NCI-H1417 (cell line): ENCODE measurements around the gene KCNIP4.
"Not testable (repeated sequence)": the region's sequence is repeated elsewhere in the genome, so short reads cannot be mapped to it uniquely, and the experiment has no call there.

Experiments
- DNase-seq, 3 experiments: peaks; one replicate each; lab custom pipeline; 2025; lab: John Stamatoyannopoulos, UW

Gene KCNIP4

GRCh38 chr4:20847124-20847747 is 1101.3 kb downstream of the KCNIP4 start:
- no peak for DNase-seq

- DNase-seq: peak in 1 of 3 experiments; percentile 4
Measured at GRCh38 chr4:20844311-20844710, 1104.3 kb downstream of the KCNIP4 start.

- no peak for DNase-seq
Measured at GRCh38 chr4:20840648-20841190, 1107.9 kb downstream of the KCNIP4 start.

- no peak for DNase-seq
Measured at GRCh38 chr4:20839957-20840356, 1108.6 kb downstream of the KCNIP4 start.

GRCh38 chr4:20838476-20838875 is 1110.1 kb downstream of the KCNIP4 start:
- no peak for DNase-seq

GRCh38 chr4:20832826-20833225 is 1115.7 kb downstream of the KCNIP4 start:
- no peak for DNase-seq

GRCh38 chr4:20831746-20832145 is 1116.8 kb downstream of the KCNIP4 start:
- DNase-seq: peak in 2 of 3 experiments; percentile 13 to 63

GRCh38 chr4:20829617-20830357 is 1118.8 kb downstream of the KCNIP4 start:
- DNase-seq: no peak

- DNase-seq: no peak
Measured at GRCh38 chr4:20825505-20825904, 1123.1 kb downstream of the KCNIP4 start.

- DNase-seq: no peak
Measured at GRCh38 chr4:20816287-20816686, 1132.3 kb downstream of the KCNIP4 start.

GRCh38 chr4:20813700-20814099 is 1134.9 kb downstream of the KCNIP4 start:
- no peak for DNase-seq

GRCh38 chr4:20809812-20810211 is 1138.8 kb downstream of the KCNIP4 start:
- DNase-seq: peak; percentile 7 to 74 (median 47)

GRCh38 chr4:20805716-20806115 is 1142.9 kb downstream of the KCNIP4 start:
- DNase-seq: no peak

GRCh38 chr4:20787940-20788665 is 1160.5 kb downstream of the KCNIP4 start:
- no peak for DNase-seq

- not testable (repeated sequence) for DNase-seq
Measured at GRCh38 chr4:20783134-20783533, 1165.4 kb downstream of the KCNIP4 start.

GRCh38 chr4:20778896-20779295 is 1169.7 kb downstream of the KCNIP4 start:
- no peak for DNase-seq

- DNase-seq: peak; percentile 34 to 85 (median 73)
Measured at GRCh38 chr4:20773144-20773997, 1175.2 kb downstream of the KCNIP4 start.

- no peak for DNase-seq
Measured at GRCh38 chr4:20764366-20764992, 1184.1 kb downstream of the KCNIP4 start.

- no peak for DNase-seq
Measured at GRCh38 chr4:20761826-20762225, 1186.7 kb downstream of the KCNIP4 start.

- no peak for DNase-seq
Measured at GRCh38 chr4:20761382-20761781, 1187.2 kb downstream of the KCNIP4 start.

GRCh38 chr4:20760053-20760452 is 1188.5 kb downstream of the KCNIP4 start:
- DNase-seq: no peak
